ENCODE results near the gene NKX2-2.

Gene NKX2-2

DNA sequence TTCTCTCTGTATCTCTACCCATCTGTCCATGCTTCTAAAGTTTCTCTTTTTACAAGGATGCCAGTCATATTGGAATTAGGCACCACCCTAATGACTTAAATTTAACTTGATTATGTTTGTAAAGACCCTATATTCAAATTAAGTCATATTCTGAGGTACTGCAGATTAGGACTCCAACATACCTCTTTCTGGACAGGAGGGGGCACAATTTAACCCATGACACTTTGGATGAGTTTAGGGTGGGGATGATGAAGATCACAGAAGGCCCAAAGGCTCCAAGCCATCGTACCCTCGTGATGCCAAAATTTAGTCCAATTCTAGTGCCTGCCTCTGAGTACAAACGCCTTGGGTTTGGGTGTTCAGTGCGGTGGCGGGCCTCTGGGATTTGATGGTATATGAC is 15.0 kb upstream of the NKX2-2 start:
- Histone ChIP-seq H3K9ac (ENCODE audit: low read length) (no peak overlapping the region), H3K9me3 (ENCODE audit: insufficient read depth, low read length) (no peaks in the 10 kb centered on the region), H3K36me3 (replicated peaks; ENCODE audit: low read depth, low read length) (no peaks in the 10 kb centered on the region), H4K20me1 (ENCODE audit: insufficient read depth, low read length) (no peaks in the 10 kb centered on the region), H3K4me3 (ENCODE audit: low read length) (no peak overlapping the region), H3K27me3 (ENCODE audit: low read depth, low read length) (peaks cover 61% of the 10 kb centered on the region), H3K27ac (ENCODE audit: low read length) (no peak overlapping the region), H2AFZ (ENCODE audit: low read depth, low read length) (no peak overlapping the region), H3K4me2 (ENCODE audit: low read length) (no peak overlapping the region), H3K79me2 (ENCODE audit: low read length) (no peaks in the 10 kb centered on the region), H3K4me1 (ENCODE audit: low read length) (peaks cover 9% of the 10 kb centered on the region)
- no peak for TF ChIP-seq EZH2phosphoT487 (IDR thresholded peaks at IDR 0.05; ENCODE audit: low read depth)
- TF ChIP-seq, protein P1, sequence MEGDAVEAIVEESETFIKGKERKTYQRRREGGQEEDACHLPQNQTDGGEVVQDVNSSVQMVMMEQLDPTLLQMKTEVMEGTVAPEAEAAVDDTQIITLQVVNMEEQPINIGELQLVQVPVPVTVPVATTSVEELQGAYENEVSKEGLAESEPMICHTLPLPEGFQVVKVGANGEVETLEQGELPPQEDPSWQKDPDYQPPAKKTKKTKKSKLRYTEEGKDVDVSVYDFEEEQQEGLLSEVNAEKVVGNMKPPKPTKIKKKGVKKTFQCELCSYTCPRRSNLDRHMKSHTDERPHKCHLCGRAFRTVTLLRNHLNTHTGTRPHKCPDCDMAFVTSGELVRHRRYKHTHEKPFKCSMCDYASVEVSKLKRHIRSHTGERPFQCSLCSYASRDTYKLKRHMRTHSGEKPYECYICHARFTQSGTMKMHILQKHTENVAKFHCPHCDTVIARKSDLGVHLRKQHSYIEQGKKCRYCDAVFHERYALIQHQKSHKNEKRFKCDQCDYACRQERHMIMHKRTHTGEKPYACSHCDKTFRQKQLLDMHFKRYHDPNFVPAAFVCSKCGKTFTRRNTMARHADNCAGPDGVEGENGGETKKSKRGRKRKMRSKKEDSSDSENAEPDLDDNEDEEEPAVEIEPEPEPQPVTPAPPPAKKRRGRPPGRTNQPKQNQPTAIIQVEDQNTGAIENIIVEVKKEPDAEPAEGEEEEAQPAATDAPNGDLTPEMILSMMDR (IDR thresholded peaks at IDR 0.05; ENCODE audit: low read depth, low read length) = peak; percentile 58

- Histone ChIP-seq H2AFZ (ENCODE audit: low read depth, low read length) (no peak overlapping the region), H4K20me1 (ENCODE audit: insufficient read depth, low read length) (no peaks in the 10 kb centered on the region), H3K4me3 (ENCODE audit: low read length) (no peak overlapping the region), H3K27me3 (ENCODE audit: low read depth, low read length) (peaks cover 61% of the 10 kb centered on the region), H3K4me1 (ENCODE audit: low read length) (peaks cover 9% of the 10 kb centered on the region), H3K27ac (ENCODE audit: low read length) (no peak overlapping the region), H3K9me3 (ENCODE audit: insufficient read depth, low read length) (no peaks in the 10 kb centered on the region), H3K79me2 (ENCODE audit: low read length) (no peaks in the 10 kb centered on the region), H3K36me3 (replicated peaks; ENCODE audit: low read depth, low read length) (no peaks in the 10 kb centered on the region), H3K4me2 (ENCODE audit: low read length) (no peak overlapping the region), H3K9ac (ENCODE audit: low read length) (no peak overlapping the region)
- TF ChIP-seq, protein P1 (IDR thresholded peaks at IDR 0.05; ENCODE audit: low read depth, low read length) = no peak
- no peak for TF ChIP-seq EZH2phosphoT487 (IDR thresholded peaks at IDR 0.05; ENCODE audit: low read depth)
Measured at GRCh38 chr20:21527908-21528307, 14.0 kb upstream of the NKX2-2 start.

GRCh38 chr20:21526776-21527175 is 12.9 kb upstream of the NKX2-2 start:
- Histone ChIP-seq H3K27ac (ENCODE audit: low read length) (no peak overlapping the region), H3K4me2 (ENCODE audit: low read length) (no peak overlapping the region), H3K9me3 (ENCODE audit: insufficient read depth, low read length) (no peaks in the 10 kb centered on the region), H4K20me1 (ENCODE audit: insufficient read depth, low read length) (no peaks in the 10 kb centered on the region), H3K27me3 (ENCODE audit: low read depth, low read length) (peaks cover 53% of the 10 kb centered on the region), H3K4me3 (ENCODE audit: low read length) (no peak overlapping the region), H3K4me1 (ENCODE audit: low read length) (peaks cover 9% of the 10 kb centered on the region), H3K36me3 (replicated peaks; ENCODE audit: low read depth, low read length) (no peaks in the 10 kb centered on the region), H3K9ac (ENCODE audit: low read length) (no peak overlapping the region), H2AFZ (ENCODE audit: low read depth, low read length) (no peak overlapping the region), H3K79me2 (ENCODE audit: low read length) (no peaks in the 10 kb centered on the region)
- TF ChIP-seq, protein P1 (IDR thresholded peaks at IDR 0.05; ENCODE audit: low read depth, low read length) = no peak
- TF ChIP-seq EZH2phosphoT487 (IDR thresholded peaks at IDR 0.05; ENCODE audit: low read depth) = no peak

DNA sequence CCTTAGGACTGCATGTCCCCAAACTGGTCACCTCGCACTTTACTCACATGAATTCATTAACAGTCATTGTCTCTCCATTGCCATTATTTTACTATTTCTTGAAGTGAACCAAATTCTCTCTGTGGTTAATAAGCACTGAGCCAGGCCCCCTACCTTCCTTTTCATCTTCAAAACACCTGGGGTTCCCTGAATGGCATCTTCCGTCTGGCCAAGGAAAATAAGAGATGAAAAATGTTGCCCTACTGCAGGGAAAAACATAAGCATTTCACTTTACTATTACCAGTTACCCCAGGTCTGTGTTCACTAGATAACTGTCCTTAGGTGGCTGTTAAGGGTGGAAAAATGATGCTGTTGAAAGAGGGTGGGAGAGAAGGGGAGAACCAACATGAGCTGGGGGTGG is 10.0 kb upstream of the NKX2-2 start:
- H3K79me2 ChIP-seq (ENCODE audit: low read length) = no peaks in the 10 kb centered on the region
- no peak overlapping the region for H2AFZ ChIP-seq (ENCODE audit: low read depth, low read length)
- peaks cover 50% of the 10 kb centered on the region for H3K27me3 ChIP-seq (ENCODE audit: low read depth, low read length)
- no peaks in the 10 kb centered on the region for H3K36me3 ChIP-seq (replicated peaks; ENCODE audit: low read depth, low read length)
- TF ChIP-seq EZH2phosphoT487 (IDR thresholded peaks at IDR 0.05; ENCODE audit: low read depth) = no peak
- TF ChIP-seq, protein P1 (IDR thresholded peaks at IDR 0.05; ENCODE audit: low read depth, low read length) = no peak
- H4K20me1 ChIP-seq (ENCODE audit: insufficient read depth, low read length) = no peaks in the 10 kb centered on the region
- H3K27ac ChIP-seq (ENCODE audit: low read length) = no peak overlapping the region
- no peak overlapping the region for H3K9ac ChIP-seq (ENCODE audit: low read length)
- H3K9me3 ChIP-seq (ENCODE audit: insufficient read depth, low read length) = no peaks in the 10 kb centered on the region
- H3K4me2 ChIP-seq (ENCODE audit: low read length) = no peak overlapping the region
- peaks cover 3% of the 10 kb centered on the region; the same call in 1 of the 2 replicates for H3K4me1 ChIP-seq (ENCODE audit: low read length)
- no peak overlapping the region for H3K4me3 ChIP-seq (ENCODE audit: low read length)

Measured in OCI-LY3 (cell line).